Liver (tissue), 3 donors: Measurements from ENCODE around the gene DENND6A.

Source experiments
- CTCF ChIP-seq: fragments of 150-350 bp; IDR thresholded peaks from 2 replicates; pipeline ENCODE4 v1.5.1; 2017; ENCODE audit warnings: improper control_type of control experiment, low read depth, low read length; ENCODE audit not compliant: missing input control
- HNF4A ChIP-seq, 2 donors: conservative IDR thresholded peaks; 2 replicates each; pipeline ENCODE4 v1.6.1; 2016; ENCODE audit warnings: antibody characterized with exemption in 2 of 2, mild to moderate bottlenecking in 2 of 2
- donor health status: healthy.
- donor health status: healthy.

- TF ChIP-seq CTCF: no peak
- no peak for TF ChIP-seq HNF4A (conservative IDR thresholded peaks at IDR 0.05)
These were observed 98.7 kb downstream of the DENND6A start for GRCh38 chr3:57594144-57594543.
